GM18519 (cell line): Measurements from ENCODE around the gene SIRPG.
"Not testable (repeated sequence)": the region's sequence is repeated elsewhere in the genome, so short reads cannot be mapped to it uniquely, and the experiment has no call there.

Source experiments
- ATAC-seq: cut with Tn5 transposase; IDR thresholded peaks from one replicate; pipeline ENCODE4 v1.9.1; 2021; ENCODE audit warnings: mild to moderate bottlenecking, moderate library complexity; ENCODE audit not compliant: unreplicated experiment, low FRiP score

The SIRPG gene

GRCh38 chr20:1672728-1673127, 15.1 kb upstream of the SIRPG start:
- no peak for ATAC-seq

GRCh38 chr20:1671891-1672669, 14.5 kb upstream of the SIRPG start:
- ATAC-seq, result no peak

GRCh38 chr20:1669304-1669703, 11.7 kb upstream of the SIRPG start:
- no peak for ATAC-seq

GRCh38 chr20:1667502-1668085, 10.0 kb upstream of the SIRPG start:
- no peak for ATAC-seq

- ATAC-seq, result no peak
These were observed 9.2 kb upstream of the SIRPG start for GRCh38 chr20:1666802-1667201.

GRCh38 chr20:1665345-1665744, 7.8 kb upstream of the SIRPG start:
- no peak for ATAC-seq

GRCh38 chr20:1664911-1665310, 7.3 kb upstream of the SIRPG start:
- ATAC-seq, result no peak

- ATAC-seq, result no peak
These were observed 6.3 kb upstream of the SIRPG start for GRCh38 chr20:1663917-1664316.

- ATAC-seq, result no peak
These were observed 4.1 kb upstream of the SIRPG start for GRCh38 chr20:1661542-1662299.

GRCh38 chr20:1660246-1660645, 2.7 kb upstream of the SIRPG start:
- ATAC-seq, result no peak

- no peak for ATAC-seq
These were observed 735 bp downstream of the SIRPG start for GRCh38 chr20:1656844-1657243.

- ATAC-seq, result no peak
These were observed 2.6 kb downstream of the SIRPG start for GRCh38 chr20:1654996-1655395.

GRCh38 chr20:1652960-1653359, 4.6 kb downstream of the SIRPG start:
- no peak for ATAC-seq

- no peak for ATAC-seq
These were observed 5.5 kb downstream of the SIRPG start for GRCh38 chr20:1652104-1652503.

- no peak for ATAC-seq
These were observed 6.1 kb downstream of the SIRPG start for GRCh38 chr20:1651268-1652058.

GRCh38 chr20:1648101-1648500, 9.5 kb downstream of the SIRPG start:
- ATAC-seq, result no peak

- ATAC-seq, result no peak
These were observed 10.6 kb downstream of the SIRPG start for GRCh38 chr20:1646975-1647431.

- no peak for ATAC-seq
These were observed 13.2 kb downstream of the SIRPG start for GRCh38 chr20:1644101-1644962.

GRCh38 chr20:1638643-1639042, 18.9 kb downstream of the SIRPG start:
- not testable (repeated sequence) for ATAC-seq

- ATAC-seq, result no peak
These were observed 19.8 kb downstream of the SIRPG start for GRCh38 chr20:1637755-1638154.
